Psoas muscle (tissue), 8 donors: ENCODE measurements around the gene ETV7. TPM values are rescaled to one million over a fixed set of nuclear protein-coding genes. Genes with fewer than 3 reads are reported as not detected.

Experiments used
- ATAC-seq, 4 donors: fragments of 200-7000 bp; cut with Tn5 transposase; one replicate each; pipeline ENCODE4 v1.9.1; 2020; ENCODE audit warnings: moderate library complexity in 3 of 4, mild to moderate bottlenecking in 2 of 4
- DNase-seq, 2 donors: peaks; one replicate each; pipeline ENCODE4 v3.0.0-alpha.2; 2020
- H3K27ac ChIP-seq: fragments of 200-600 bp; one replicate; pipeline ENCODE4 v1.8.0; 2022
- H3K27me3 ChIP-seq, 3 donors: fragments of 200-600 bp in 1 of 3; one replicate each; pipeline versions ENCODE4 v1.6.1 to v1.8.0; 2013 to 2022; ENCODE audit warnings: low read length in 2 of 3, mild to moderate bottlenecking in 2 of 3, moderate library complexity in 1 of 3; ENCODE audit not compliant: insufficient read depth in 3 of 3
- H3K36me3 ChIP-seq, 2 donors: fragments of 200-600 bp in 1 of 2; one replicate each; pipeline versions ENCODE4 v1.6.1 to v1.8.0; 2013 to 2022; ENCODE audit warnings: low read depth in 1 of 2, mild to moderate bottlenecking in 1 of 2, moderate library complexity in 1 of 2; ENCODE audit not compliant: insufficient read depth in 1 of 2
- H3K4me1 ChIP-seq: fragments of 200-600 bp; one replicate; pipeline ENCODE4 v1.8.0; 2022
- H3K4me3 ChIP-seq: fragments of 200-600 bp; one replicate; pipeline ENCODE4 v1.8.0; 2022; ENCODE audit warnings: mild to moderate bottlenecking
- H3K9me3 ChIP-seq: fragments of 200-600 bp; one replicate; pipeline ENCODE4 v1.8.0; 2022
- CTCF ChIP-seq: fragments of 200-600 bp; IDR thresholded peaks from one replicate; pipeline ENCODE4 v1.8.0; 2022; ENCODE audit warnings: antibody characterized with exemption
- WGBS, 3 donors: extraction: QIAGEN DNeasy Blood & Tissue Kit; methylation state at CpG; one replicate each; pipeline versions ENCODE4 v1.1.6 to v1.1.7; 2013; 5-methylcytosine and 5-hydroxymethylcytosine counted together
- intact Hi-C, 2 donors: fragments of 100-400 bp; cut with DNase I; formaldehyde crosslinking; loops; one replicate each; pipeline versions ENCODE4 v1.11.0 to v1.14.2; 2022
- polyA plus RNA-seq, 3 donors: library from polyadenylated mRNA; stranded (reverse); fragments of 200-250 nt; gene quantifications; one replicate each; pipeline ENCODE4 v1.2.3, GENCODE V29; 2013
- total RNA-seq, 4 donors: library from RNA; stranded (reverse); fragmentation: NEBNext Ultra II Directional in 2 of 4; extraction: Animal tissue kit (Norgen Biotek cat#: 25700) in 2 of 4; gene quantifications; one replicate each; pipeline versions ENCODE4 v1.2.1 to v1.2.4, GENCODE V29; 2021 to 2023
- donor health status: healthy with polysubstance abuse.
- donor health status: DM: no; HTN: no; CAD: no; lungs with moderate emphysema.
- donor health status: Bipolar disorder and iron deficiency.
- donor health status: healthy.
- donor health status: DM: yes; HTN: yes; CAD: no.
- donor health status: DM: no; HTN: no; CAD: no.
- donor health status: DM: no; HTN: no; CAD: no.
- donor health status: DM: yes; HTN: yes; CAD: no.

The ETV7 gene
- total and polyA plus RNA-seq, 7 donors: 0.06 to 0.09 TPM; not detected in 5

GRCh38 chr6:36331381-36331780, 56.1 kb downstream of the ETV7 start:
- no peak for ATAC-seq
- no peak overlapping the region for H3K27ac ChIP-seq
- intact Hi-C loops: no loop called here
- no peaks in the 10 kb centered on the region for H3K4me1 ChIP-seq
- 92 to 96% (median 92%) methylated on average over 6 of the region's 6 CpGs for WGBS, 3 donors
- no peaks in the 10 kb centered on the region for H3K9me3 ChIP-seq
- H3K27me3 ChIP-seq: peaks cover 0 to 35% (median 10%) of the 10 kb centered on the region in 3 donors
- no peaks in the 10 kb centered on the region for H3K36me3 ChIP-seq
- H3K4me3 ChIP-seq: no peak overlapping the region
- no peak for TF ChIP-seq CTCF
- no peak for DNase-seq

- DNase-seq (no peak), ATAC-seq (no peak)
- no peaks in the 10 kb centered on the region for H3K9me3 ChIP-seq
- H3K27me3 ChIP-seq: peaks cover 0 to 29% (median 7%) of the 10 kb centered on the region in 3 donors
- intact Hi-C loops: no loop called here
- no peak overlapping the region for H3K4me3 ChIP-seq
- TF ChIP-seq CTCF: no peak
- H3K36me3 ChIP-seq: no peaks in the 10 kb centered on the region
- 84 to 90% (median 88%) methylated on average over 14 of the region's 14 CpGs for WGBS, 3 donors
- no peak overlapping the region for H3K27ac ChIP-seq
- H3K4me1 ChIP-seq: no peaks in the 10 kb centered on the region
Observed at GRCh38 chr6:36330366-36330765, 57.1 kb downstream of the ETV7 start.

DNA sequence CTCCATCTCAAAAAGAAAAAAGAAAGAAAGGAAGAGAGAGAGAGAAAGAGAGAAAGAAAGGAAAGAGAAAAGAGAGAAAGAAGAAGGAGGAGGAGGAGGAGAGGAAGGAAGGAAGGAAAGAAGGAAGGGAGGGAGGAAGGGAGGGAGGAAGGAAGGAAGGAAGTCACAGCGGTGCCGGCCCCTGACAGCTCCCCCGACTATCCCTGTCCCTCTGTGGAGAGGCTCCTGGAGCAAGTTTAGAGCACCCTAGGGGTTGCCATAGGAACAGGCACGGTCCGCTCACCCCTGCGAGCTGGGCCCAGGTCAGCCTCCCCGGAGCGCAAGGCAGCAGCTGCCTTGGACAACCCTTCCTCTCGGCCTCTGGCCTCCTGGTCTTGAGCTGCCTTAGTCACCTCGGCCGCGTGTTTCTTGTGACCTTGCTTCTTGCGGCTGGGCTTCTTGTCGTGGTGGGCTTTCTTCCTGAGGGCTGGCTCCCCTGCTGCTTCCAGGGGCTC, 57.6 kb downstream of the ETV7 start:
- Histone ChIP-seq H3K27ac (no peak overlapping the region), H3K4me3 (no peak overlapping the region), H3K4me1 (no peaks in the 10 kb centered on the region), H3K27me3 (peaks cover 0 to 24% (median 7%) of the 10 kb centered on the region in 3 donors), H3K36me3 (no peaks in the 10 kb centered on the region), H3K9me3 (no peaks in the 10 kb centered on the region)
- 61 to 70% (median 63%) methylated on average over 11 to 14 of the region's 14 CpGs for WGBS, 3 donors
- DNase-seq (no peak), ATAC-seq (no peak)
- TF ChIP-seq CTCF: no peak
- intact Hi-C loops: no loop called here

- Histone ChIP-seq H3K4me1 (no peaks in the 10 kb centered on the region), H3K36me3 (no peaks in the 10 kb centered on the region), H3K9me3 (no peaks in the 10 kb centered on the region), H3K27ac (no peak overlapping the region), H3K27me3 (peaks cover 0 to 11% (median 3%) of the 10 kb centered on the region in 3 donors), H3K4me3 (no peak overlapping the region)
- intact Hi-C loops: no loop called here
- TF ChIP-seq CTCF: no peak
- ATAC-seq: no peak
- DNase-seq: no peak
- 76 to 84% (median 77%) methylated on average over 7 of the region's 7 CpGs for WGBS, 3 donors
Observed at GRCh38 chr6:36328600-36328999, 58.9 kb downstream of the ETV7 start.

DNA sequence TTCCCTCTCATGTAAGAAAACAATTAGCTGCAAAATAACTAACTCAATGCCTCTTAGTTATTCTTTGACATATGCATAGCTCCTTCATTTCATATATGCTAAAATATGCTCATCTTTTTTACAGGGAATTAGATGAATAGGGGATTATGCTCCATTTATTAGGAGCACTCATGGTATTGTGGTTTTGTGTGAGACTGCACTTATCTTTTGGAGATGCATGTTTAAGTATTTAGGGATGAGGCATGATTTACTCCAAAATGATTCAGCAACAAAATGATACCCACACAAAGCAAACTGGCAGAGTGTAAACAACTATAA, 59.6 kb downstream of the ETV7 start:
- H3K9me3 ChIP-seq: no peaks in the 10 kb centered on the region
- H3K4me3 ChIP-seq: no peak overlapping the region
- H3K4me1 ChIP-seq: no peaks in the 10 kb centered on the region
- no peak for DNase-seq
- no peak for ATAC-seq
- H3K27ac ChIP-seq: no peak overlapping the region
- no peaks in the 10 kb centered on the region for H3K36me3 ChIP-seq
- intact Hi-C loops: loop anchor here in 1 of 2 donors (2.0 kb wide), 1 partner anchor 61 kb away; no protein-coding TSS in a partner anchor
- peaks cover 0 to 4% (median 3%) of the 10 kb centered on the region in 3 donors for H3K27me3 ChIP-seq
- no peak for TF ChIP-seq CTCF
